OCI-LY1 (cell line): Measurements from ENCODE around the gene AP3S1.

Experiments used
- CTCF ChIP-seq: fragments of 200-600 bp; sonication (generic), shearing (Covaris generic); IDR thresholded peaks from 2 replicates; pipeline ENCODE4 v1.5.1; 2017; ENCODE audit warnings: mild to moderate bottlenecking, antibody characterized with exemption, low read length, moderate library complexity, mixed read lengths
- EZH2 ChIP-seq: fragments of 200-600 bp; sonication (generic), shearing (Covaris generic); IDR thresholded peaks from 2 replicates; pipeline ENCODE4 v1.8.0; 2017; ENCODE audit warnings: borderline replicate concordance, mixed run types, mild to moderate bottlenecking, antibody characterized with exemption, low read length, moderate library complexity, mixed read lengths

GRCh38 chr5:115835481-115835880 lies 6.3 kb upstream of the AP3S1 start:
- no peak for TF ChIP-seq CTCF
- no peak for TF ChIP-seq EZH2
